Panc1 (cell line): ENCODE measurements around the gene KCNIP4.

Source experiments
- POLR2AphosphoS5 ChIP-seq: IDR thresholded peaks from 2 replicates; pipeline ENCODE4 v1.6.1; 2012; ENCODE audit warnings: mild to moderate bottlenecking, low read depth, low read length, moderate library complexity
- SIN3A ChIP-seq: IDR thresholded peaks from 2 replicates; pipeline ENCODE4 v1.6.1; 2012; ENCODE audit warnings: low read depth, mild to moderate bottlenecking, low read length, moderate library complexity, borderline replicate concordance; ENCODE audit not compliant: insufficient read depth
- TCF7L2 ChIP-seq: IDR thresholded peaks from 2 replicates; pipeline ENCODE4 v1.6.1; 2011; ENCODE audit warnings: mild to moderate bottlenecking, low read depth, low read length, inconsistent platforms
- TF ChIP-seq, protein P1 (sequence below): fragments of 450-650 bp; IDR thresholded peaks from 2 replicates; pipeline ENCODE4 v1.5.1; 2017; ENCODE audit warnings: mild to moderate bottlenecking
- TF ChIP-seq, protein P2 (sequence below), 2 experiments: IDR thresholded peaks; 2 replicates each; pipeline ENCODE4 v1.6.1; 2011 to 2012; ENCODE audit warnings: low read depth in 2 of 2, control low read depth in 1 of 2, low read length in 1 of 2, mild to moderate bottlenecking in 1 of 2, moderate library complexity in 1 of 2; ENCODE audit not compliant: insufficient read depth in 1 of 2

DNA sequence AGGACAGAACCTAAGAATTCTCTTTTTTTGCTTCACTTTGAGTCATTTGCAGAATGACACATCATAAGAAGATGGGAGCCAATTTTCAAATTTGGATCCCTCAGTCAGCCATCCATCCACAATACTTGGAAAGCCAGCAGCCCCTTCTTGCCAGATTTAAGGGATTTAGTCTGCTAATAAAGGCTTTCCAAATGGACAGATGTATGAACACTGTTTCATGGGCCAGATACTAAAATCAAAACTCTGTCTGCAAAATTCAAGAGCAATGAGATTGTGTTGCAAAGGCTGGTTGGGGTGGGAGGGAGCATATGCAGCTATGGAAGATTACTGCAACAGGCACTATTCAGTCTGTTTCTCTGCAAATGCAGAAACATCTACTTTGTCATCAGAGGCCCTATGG lies 37.7 kb upstream of the KCNIP4 start:
- TF ChIP-seq, protein P1, sequence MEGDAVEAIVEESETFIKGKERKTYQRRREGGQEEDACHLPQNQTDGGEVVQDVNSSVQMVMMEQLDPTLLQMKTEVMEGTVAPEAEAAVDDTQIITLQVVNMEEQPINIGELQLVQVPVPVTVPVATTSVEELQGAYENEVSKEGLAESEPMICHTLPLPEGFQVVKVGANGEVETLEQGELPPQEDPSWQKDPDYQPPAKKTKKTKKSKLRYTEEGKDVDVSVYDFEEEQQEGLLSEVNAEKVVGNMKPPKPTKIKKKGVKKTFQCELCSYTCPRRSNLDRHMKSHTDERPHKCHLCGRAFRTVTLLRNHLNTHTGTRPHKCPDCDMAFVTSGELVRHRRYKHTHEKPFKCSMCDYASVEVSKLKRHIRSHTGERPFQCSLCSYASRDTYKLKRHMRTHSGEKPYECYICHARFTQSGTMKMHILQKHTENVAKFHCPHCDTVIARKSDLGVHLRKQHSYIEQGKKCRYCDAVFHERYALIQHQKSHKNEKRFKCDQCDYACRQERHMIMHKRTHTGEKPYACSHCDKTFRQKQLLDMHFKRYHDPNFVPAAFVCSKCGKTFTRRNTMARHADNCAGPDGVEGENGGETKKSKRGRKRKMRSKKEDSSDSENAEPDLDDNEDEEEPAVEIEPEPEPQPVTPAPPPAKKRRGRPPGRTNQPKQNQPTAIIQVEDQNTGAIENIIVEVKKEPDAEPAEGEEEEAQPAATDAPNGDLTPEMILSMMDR: no peak
- TF ChIP-seq POLR2AphosphoS5 (no peak), SIN3A (no peak), TCF7L2 (no peak)
- TF ChIP-seq, protein P2, sequence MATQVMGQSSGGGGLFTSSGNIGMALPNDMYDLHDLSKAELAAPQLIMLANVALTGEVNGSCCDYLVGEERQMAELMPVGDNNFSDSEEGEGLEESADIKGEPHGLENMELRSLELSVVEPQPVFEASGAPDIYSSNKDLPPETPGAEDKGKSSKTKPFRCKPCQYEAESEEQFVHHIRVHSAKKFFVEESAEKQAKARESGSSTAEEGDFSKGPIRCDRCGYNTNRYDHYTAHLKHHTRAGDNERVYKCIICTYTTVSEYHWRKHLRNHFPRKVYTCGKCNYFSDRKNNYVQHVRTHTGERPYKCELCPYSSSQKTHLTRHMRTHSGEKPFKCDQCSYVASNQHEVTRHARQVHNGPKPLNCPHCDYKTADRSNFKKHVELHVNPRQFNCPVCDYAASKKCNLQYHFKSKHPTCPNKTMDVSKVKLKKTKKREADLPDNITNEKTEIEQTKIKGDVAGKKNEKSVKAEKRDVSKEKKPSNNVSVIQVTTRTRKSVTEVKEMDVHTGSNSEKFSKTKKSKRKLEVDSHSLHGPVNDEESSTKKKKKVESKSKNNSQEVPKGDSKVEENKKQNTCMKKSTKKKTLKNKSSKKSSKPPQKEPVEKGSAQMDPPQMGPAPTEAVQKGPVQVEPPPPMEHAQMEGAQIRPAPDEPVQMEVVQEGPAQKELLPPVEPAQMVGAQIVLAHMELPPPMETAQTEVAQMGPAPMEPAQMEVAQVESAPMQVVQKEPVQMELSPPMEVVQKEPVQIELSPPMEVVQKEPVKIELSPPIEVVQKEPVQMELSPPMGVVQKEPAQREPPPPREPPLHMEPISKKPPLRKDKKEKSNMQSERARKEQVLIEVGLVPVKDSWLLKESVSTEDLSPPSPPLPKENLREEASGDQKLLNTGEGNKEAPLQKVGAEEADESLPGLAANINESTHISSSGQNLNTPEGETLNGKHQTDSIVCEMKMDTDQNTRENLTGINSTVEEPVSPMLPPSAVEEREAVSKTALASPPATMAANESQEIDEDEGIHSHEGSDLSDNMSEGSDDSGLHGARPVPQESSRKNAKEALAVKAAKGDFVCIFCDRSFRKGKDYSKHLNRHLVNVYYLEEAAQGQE (IDR thresholded peaks at IDR 0.05; ENCODE audit: insufficient read depth in 1 of 2, low read depth in 2 of 2, low read length in 1 of 2): no peak
